ENCODE results near the gene PRTG. TPM values are rescaled to one million over a fixed set of nuclear protein-coding genes. Genes with fewer than 3 reads are reported as not detected.

Gene PRTG
- total and polyA plus RNA-seq, 12 donors = 0.29 to 1.9 (median 0.86) TPM

DNA sequence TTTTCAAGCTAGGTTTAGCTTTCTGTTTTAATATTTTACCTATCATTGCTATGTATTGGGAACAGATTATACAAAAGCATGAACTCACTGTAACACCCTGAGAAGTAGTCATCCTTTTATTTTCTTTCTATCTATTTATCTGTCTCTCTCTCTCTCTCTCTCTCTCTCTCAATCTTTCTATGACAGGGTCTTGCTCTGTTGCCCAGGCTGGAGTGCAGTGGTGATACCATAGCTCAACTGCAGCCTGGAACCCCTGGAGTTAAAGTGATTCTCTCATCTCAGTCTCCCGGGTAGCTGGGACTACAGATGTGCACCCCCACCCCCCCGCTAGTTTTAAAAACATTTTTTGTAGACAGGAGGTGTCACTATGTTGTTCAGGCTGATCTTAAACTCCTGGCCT is 28.9 kb downstream of the PRTG start:
- Histone ChIP-seq H3K4me1 (peaks cover 0 to 6% (median 0%) of the 10 kb centered on the region in 9 donors), H3K27ac (no peak overlapping the region), H3K36me3 (no peaks in the 10 kb centered on the region), H3K9me3 (peaks cover 0 to 4% (median 0%) of the 10 kb centered on the region in 11 donors), H3K4me3 (no peak overlapping the region), H3K27me3 (no peaks in the 10 kb centered on the region)
- intact Hi-C loops (cut with DNase I) = no loop called here
- WGBS, 2 donors = 51 to 58% methylated on average over 2 of the region's 2 CpGs
- ATAC-seq = no peak
- TF ChIP-seq, protein P1, sequence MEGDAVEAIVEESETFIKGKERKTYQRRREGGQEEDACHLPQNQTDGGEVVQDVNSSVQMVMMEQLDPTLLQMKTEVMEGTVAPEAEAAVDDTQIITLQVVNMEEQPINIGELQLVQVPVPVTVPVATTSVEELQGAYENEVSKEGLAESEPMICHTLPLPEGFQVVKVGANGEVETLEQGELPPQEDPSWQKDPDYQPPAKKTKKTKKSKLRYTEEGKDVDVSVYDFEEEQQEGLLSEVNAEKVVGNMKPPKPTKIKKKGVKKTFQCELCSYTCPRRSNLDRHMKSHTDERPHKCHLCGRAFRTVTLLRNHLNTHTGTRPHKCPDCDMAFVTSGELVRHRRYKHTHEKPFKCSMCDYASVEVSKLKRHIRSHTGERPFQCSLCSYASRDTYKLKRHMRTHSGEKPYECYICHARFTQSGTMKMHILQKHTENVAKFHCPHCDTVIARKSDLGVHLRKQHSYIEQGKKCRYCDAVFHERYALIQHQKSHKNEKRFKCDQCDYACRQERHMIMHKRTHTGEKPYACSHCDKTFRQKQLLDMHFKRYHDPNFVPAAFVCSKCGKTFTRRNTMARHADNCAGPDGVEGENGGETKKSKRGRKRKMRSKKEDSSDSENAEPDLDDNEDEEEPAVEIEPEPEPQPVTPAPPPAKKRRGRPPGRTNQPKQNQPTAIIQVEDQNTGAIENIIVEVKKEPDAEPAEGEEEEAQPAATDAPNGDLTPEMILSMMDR (IDR thresholded peaks at IDR 0.05) = no peak
- DNase-seq = no peak

DNA sequence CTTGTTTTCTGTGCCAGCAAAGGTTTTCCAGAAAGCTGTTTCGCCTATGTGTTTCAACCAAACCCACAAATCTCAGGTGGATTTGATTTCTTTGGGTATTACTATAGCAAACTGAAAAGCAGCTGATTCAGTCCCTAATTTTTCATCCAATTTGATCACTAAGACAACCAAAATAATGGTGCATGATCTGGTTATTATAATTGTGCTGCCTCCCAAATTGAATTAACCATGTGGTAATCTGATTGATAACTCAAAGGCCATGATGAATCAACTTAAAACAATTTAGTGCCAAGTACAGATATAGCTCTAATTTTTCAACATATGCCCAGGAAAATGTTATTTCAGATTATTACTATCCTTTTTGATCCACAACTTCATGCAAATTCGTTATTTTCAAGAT is 30.6 kb downstream of the PRTG start:
- peaks cover 0 to 6% (median 0%) of the 10 kb centered on the region in 9 donors for H3K4me1 ChIP-seq
- no peaks in the 10 kb centered on the region for H3K27me3 ChIP-seq
- WGBS, 2 donors = 95 to 98% methylated on average over 2 of the region's 2 CpGs
- no peak for DNase-seq
- intact Hi-C loops (cut with DNase I) = no loop called here
- TF ChIP-seq, protein P1 (IDR thresholded peaks at IDR 0.05) = no peak
- H3K9me3 ChIP-seq = peaks cover 0 to 4% (median 0%) of the 10 kb centered on the region in 11 donors
- no peak overlapping the region for H3K27ac ChIP-seq
- H3K36me3 ChIP-seq = no peaks in the 10 kb centered on the region
- ATAC-seq = no peak
- no peak overlapping the region for H3K4me3 ChIP-seq

DNA sequence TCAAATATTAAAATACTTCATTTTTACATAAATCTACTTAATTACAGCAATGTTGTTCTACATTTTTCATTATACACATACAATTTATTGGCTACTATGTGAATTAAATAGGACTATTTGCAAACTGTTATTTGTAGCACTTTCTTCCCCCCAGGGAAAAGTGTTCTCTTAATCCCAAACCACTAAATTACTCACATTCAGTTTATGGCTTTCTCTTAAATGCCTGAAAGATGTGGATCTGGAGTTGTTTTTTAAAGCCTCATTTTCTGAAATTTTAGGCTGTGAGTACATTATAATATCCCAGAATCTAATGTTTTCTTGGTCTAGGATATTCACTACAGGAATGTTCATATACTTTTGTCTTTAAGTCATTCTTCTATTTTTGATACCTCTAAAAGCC is 32.7 kb downstream of the PRTG start:
- Histone ChIP-seq H3K9me3 (peaks cover 0 to 4% (median 0%) of the 10 kb centered on the region in 11 donors), H3K4me1 (no peaks in the 10 kb centered on the region), H3K4me3 (no peak overlapping the region), H3K36me3 (no peaks in the 10 kb centered on the region), H3K27ac (no peak overlapping the region), H3K27me3 (no peaks in the 10 kb centered on the region)
- ATAC-seq (no peak), DNase-seq (no peak)
- intact Hi-C loops (cut with DNase I) = no loop called here
- TF ChIP-seq, protein P1 (IDR thresholded peaks at IDR 0.05) = no peak

DNA sequence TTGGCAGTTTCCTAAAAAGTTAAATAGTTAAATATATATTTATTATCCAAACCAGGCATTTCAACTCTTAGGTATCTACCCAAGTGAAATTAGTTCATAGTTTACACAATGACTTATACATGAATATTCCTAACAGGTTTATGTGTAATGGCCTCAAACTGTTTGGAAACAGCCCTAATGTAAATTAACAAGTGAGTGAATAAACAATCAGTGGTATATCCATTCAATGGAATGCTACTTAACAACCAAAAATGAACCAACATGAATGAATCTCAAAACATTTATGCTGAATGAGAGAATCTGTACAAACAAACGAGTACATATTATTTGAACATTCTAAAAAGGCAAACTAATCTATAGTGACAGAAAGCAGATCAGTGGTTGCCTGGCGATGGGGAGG is 33.5 kb downstream of the PRTG start:
- no peak for ATAC-seq
- TF ChIP-seq, protein P1 (IDR thresholded peaks at IDR 0.05) = no peak
- no peak for DNase-seq
- WGBS, 2 donors = 49 to 50% methylated on average over 2 of the region's 2 CpGs
- H3K4me3 ChIP-seq = no peak overlapping the region
- intact Hi-C loops (cut with DNase I) = no loop called here
- H3K27me3 ChIP-seq = no peaks in the 10 kb centered on the region
- peaks cover 0 to 4% (median 0%) of the 10 kb centered on the region in 11 donors for H3K9me3 ChIP-seq
- no peaks in the 10 kb centered on the region for H3K36me3 ChIP-seq
- no peaks in the 10 kb centered on the region for H3K4me1 ChIP-seq
- H3K27ac ChIP-seq = no peak overlapping the region
